SIG-M5 treated with dmso at 0.1 percent for 504 hours (cell line): Measurements from ENCODE around the gene PGA3.
"Not testable (repeated sequence)": the region's sequence is repeated elsewhere in the genome, so short reads cannot be mapped to it uniquely, and the experiment has no call there.

Experiments used
- DNase-seq: peaks from one replicate; lab custom pipeline; 2025; ENCODE audit not compliant: unreplicated experiment; lab: John Stamatoyannopoulos, UW

The PGA3 gene

GRCh38 chr11:61202950-61203746, at the start of gene PGA3:
Gene PGA3, plus strand, starts transcription at chr11:61203515. Its CDS starts 50 bp downstream, at chr11:61203565.
- DNase-seq, result not testable (repeated sequence)

GRCh38 chr11:61153593-61154095, 49.7 kb upstream of the PGA3 start:
- no peak for DNase-seq

- no peak for DNase-seq
Observed at GRCh38 chr11:61154528-61154927, 48.8 kb upstream of the PGA3 start.

- no peak for DNase-seq
Observed at GRCh38 chr11:61155312-61155711, 48.0 kb upstream of the PGA3 start.

GRCh38 chr11:61155741-61156140, 47.6 kb upstream of the PGA3 start:
- DNase-seq, result no peak

GRCh38 chr11:61157743-61158142, 45.6 kb upstream of the PGA3 start:
- no peak for DNase-seq

GRCh38 chr11:61158691-61159381, 44.5 kb upstream of the PGA3 start:
- peak; percentile 51 for DNase-seq

GRCh38 chr11:61160487-61161189, 42.7 kb upstream of the PGA3 start:
- DNase-seq, result no peak

GRCh38 chr11:61161190-61162091, 41.9 kb upstream of the PGA3 start, which contains the start of gene VPS37C:
Gene VPS37C, minus strand, starts transcription at chr11:61161426. Its CDS starts 22,597 bp downstream, at chr11:61138829.
- DNase-seq, result peak; percentile 81

GRCh38 chr11:61162092-61162941, 41.0 kb upstream of the PGA3 start:
- peak; percentile 80 for DNase-seq

GRCh38 chr11:61163021-61163420, 40.3 kb upstream of the PGA3 start:
- DNase-seq, result no peak

- peak; percentile 87 for DNase-seq
Observed at GRCh38 chr11:61163714-61164605, 39.4 kb upstream of the PGA3 start.

- DNase-seq, result peak; percentile 46
Observed at GRCh38 chr11:61164606-61165424, 38.5 kb upstream of the PGA3 start.

- DNase-seq, result not testable (repeated sequence)
Observed at GRCh38 chr11:61165785-61166184, 37.5 kb upstream of the PGA3 start.

- DNase-seq, result not testable (repeated sequence)
Observed at GRCh38 chr11:61166331-61166730, 37.0 kb upstream of the PGA3 start.

GRCh38 chr11:61168042-61168688, 35.1 kb upstream of the PGA3 start:
- DNase-seq, result no peak

- DNase-seq, result no peak
Observed at GRCh38 chr11:61168800-61169199, 34.5 kb upstream of the PGA3 start.
